DMS114 treated with DMSO at 0.1 percent for 48 hours (cell line): ENCODE results near the gene TRIP13.
"Not testable (repeated sequence)": the region's sequence is repeated elsewhere in the genome, so short reads cannot be mapped to it uniquely, and the experiment has no call there.

Experiments used
- DNase-seq: peaks from one replicate; lab custom pipeline; 2025; ENCODE audit not compliant: unreplicated experiment; lab: John Stamatoyannopoulos, UW

The TRIP13 gene

DNA sequence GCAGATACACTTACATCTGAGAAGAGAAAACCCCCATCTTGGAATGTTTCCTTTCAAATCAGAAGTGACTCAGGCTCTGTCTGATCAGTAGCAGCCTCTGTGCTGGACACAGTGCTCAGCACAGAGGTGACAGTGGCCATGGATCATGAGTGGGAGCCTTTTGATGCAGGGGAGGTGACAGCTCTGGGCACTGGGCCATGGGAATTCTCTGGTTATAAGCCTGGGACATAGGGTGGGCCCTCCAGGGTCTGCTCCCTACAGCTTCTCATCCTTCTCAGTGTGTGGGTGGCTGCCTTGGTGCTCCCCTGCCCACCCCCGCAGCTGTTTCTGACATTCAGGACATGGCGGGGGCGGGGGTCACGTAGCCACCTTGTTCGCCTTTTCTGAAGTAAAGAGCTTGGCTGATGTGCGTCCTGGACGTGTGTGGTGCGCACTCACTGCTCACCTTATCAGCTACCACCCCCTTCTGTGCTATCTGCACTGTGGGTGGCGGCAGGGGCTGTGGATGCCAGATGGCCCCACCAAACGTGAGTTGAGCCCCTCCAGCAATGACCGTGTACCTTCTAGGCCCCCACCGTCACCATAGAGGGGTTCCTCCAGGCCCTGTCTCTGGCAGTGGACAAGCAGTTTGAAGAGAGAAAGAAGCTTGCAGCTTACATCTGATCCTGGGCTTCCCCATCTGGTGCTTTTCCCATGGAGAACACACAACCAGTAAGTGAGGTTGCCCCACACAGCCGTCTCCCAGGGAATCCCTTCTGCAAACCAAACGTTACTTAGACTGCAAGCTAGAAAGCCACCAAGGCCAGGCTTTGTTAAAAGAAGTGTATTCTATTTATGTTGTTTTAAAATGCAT, 24.0 kb downstream of the TRIP13 start:
- DNase-seq = no peak

- not testable (repeated sequence) for DNase-seq
These were observed 26.0 kb downstream of the TRIP13 start for GRCh38 chr5:918717-919116.

DNA sequence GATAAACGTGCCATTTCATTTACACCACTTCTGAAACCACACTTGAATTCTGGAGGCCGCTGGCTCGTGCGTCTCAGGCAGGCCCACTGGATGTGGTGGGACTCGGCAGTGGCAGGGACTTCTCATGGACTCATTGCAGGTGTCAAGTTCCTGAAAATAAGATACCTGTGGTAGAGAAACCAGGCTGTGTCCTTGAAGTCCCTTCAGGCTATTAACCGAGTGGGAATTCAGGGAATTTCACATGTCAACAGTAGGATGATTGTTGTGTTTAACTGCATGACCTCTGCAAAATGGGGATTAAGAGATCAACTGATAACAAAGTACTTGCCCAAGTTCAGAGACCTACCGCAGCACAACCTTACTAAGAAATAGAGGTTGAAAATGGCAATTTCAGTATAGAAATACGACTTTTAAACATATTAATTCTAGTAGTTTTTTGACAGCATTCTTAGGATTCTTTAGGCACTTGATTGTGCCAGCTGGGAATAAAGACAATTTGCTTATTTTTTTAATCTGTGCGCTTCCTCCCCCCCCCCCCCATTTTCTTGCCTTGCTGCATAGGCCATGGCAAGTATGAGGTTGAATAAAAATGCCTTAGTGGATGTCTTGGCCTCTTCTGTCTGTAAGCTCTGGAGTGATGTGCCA, 26.8 kb downstream of the TRIP13 start:
- DNase-seq = no peak

DNA sequence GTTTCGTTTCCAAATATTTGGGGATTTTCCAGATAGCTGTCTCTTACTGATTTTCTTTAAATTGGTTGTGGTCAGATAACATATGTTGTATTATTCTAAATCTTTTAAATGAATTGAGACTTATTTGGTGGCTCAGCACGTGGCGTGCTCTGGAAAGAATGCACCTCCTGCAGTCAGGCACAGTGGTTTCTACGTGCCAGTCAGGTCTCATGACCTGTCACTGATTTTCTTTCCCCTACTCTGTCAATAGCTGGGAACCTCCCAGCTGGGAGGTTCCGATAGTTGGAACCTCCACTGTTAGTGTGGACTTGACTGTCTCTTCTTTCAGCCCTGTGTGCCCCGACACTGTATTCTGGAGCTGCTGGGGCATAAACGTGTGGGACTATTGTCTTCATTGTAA, 27.6 kb downstream of the TRIP13 start:
- DNase-seq = no peak

GRCh38 chr5:921456-922435, 29.1 kb downstream of the TRIP13 start:
- DNase-seq = no peak

DNA sequence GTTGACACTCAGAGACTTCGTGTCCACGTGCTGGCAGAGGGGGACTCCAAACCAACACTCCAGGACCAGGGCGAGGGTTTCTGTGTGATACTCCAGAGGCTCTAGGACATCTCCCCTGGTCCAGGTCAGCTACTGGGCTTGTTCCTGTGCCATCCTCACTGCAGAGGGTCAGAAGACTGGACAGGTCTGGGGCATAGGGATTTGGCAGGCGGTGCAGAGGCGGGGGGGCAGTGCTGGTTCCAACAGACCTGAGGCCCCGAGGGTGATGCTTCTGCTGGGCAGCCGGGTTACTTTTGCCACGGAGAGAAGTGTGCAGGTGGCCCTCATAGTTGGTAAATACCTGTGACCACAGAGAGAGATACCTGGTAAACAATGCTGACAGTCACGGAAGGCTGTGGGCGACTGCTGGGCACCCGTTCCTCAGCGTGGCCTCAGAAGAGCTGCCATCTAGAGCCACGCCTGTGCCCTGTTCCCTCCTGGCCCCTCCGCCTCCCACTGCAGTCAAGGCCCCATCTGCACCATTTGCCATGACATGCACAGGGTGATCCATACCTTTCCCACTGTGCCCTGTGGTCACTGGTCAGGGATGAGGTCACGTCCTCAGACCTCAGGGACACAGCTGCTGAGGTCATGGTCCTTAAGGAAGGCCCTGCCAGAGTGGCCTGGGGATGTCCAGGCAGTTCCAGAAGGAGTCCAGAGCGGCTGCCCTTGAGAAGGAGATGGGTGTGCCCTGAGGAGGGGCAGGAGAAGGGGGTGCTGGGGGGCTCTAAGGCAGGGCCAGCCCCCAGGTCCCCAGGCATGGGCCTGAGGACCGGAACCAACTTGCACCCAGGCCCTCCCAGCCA, 30.0 kb downstream of the TRIP13 start:
- no peak for DNase-seq

DNA sequence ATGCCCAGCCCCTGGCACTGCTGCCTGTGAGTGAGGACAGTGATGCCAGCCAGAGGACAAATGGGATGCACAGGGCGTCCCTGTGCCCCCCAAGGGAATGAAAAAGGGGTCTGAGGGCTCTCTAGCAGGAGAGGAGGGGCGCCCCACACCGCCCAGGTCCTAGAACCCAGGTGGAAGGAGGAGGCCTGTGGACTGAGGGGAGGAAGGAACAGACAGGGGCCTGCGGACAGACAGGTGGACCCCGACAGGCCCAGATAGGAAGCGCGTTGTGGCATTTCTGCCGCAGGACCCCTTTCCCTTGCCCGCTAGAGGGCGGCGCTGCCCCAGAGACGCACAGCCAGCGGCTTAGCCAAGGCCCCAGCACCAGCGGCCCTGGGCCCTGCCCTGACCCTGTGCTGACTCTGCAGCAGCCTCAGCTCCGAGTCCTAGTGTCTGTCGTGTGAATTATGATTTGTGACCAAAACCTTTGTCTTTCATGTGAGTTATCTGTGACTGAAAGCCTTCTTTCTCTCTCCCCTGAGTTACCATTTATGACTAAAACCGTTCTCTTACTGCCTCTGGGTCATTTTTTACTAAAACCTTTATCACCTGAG, 30.7 kb downstream of the TRIP13 start:
- DNase-seq = peak; percentile 41

DNA sequence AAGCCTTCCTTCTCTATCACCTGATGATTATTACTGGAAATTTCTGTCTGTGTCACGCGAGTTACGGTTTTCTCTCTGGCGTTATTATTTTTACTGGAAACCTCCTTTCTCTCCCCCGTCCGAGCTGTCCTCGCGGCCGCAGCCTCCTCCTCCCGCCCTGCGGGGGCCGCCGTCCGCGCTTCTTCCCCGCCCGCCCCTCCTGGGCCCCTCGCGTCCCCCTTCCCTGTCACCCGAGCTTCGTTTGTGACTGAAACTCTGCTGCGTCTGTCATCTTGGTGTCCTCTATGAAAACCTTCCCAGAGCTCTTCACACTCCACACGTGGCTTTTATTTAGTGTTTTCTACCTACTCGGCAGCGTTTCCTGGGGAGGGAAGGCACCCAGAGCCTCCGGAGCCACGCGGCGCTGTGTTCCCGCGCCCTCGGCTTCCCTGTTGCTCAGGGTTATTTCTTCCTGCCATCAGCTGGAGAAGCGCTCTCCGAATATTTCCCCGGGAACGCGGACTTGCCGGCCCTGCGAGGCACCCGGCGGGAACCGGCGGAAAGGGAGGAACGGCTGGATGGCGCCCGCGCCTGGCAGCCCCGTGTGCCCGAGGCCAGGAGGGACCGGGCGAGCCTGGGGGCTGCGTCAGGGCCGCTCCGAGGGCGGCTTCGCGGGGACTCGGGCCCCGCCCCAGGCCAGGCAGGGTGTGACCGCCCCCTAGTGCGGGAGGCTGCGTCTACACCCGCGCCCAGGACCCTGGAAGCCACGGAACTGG, 33.9 kb downstream of the TRIP13 start:
- DNase-seq = no peak

DNA sequence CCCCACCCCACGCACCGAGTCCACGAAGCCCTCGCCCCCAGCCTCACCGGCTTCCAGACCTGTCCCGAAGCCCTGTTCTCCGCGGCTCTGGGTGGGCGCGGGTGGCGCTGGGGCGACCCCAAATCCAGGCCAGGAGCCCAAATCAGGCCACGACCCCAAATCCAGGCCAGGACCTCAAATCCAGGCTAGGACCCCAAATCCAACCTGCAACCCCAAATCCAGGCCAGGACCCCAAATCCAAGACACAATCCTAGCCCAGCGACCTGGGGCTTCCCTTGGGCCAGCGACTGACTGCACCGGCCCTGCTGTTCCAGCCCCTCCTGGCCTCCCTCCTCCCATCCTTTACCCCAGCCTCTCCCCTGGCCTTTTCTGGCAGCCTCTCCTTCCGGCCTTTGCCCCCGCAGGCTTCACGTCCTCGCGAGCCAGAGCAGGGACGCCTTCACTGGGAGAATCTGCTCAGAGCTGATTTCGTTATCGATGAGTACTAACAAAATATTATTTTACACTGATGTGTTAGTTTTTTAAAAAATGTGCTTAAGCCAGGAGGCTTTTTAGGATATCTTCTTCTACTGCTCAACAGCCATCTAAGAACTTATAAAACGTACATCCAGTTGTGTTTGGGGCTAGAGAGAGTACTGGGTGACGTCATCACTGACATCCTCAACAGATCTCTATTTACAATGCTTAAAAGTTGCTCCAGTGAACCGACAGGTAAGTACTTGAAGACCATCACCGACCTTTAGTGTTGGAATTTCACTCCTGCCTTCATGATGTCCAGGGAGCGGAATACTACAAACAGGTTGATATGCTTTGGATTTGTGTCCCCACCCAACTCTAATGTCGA, 34.7 kb downstream of the TRIP13 start:
- DNase-seq = no peak

- not testable (repeated sequence) for DNase-seq
These were observed 36.5 kb downstream of the TRIP13 start for GRCh38 chr5:929182-929581.

DNA sequence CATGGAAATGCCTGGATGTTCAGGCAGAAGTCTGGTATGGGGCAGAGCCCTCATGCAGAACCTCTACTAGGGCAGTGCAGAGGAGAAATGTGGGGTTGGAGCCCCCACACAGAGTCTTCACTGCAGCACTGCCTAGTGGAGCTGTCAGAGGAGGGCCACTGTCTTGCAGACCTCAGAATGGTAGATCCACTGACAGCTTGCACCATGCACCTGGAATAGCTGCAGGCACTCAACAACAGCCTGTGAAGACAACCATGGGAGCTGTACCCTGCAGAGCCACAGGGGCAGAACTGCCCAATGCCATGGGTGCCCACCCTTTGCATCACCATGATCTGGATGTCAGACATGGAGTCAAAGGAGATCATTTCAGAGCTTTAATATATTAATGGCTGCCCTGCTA, 36.9 kb downstream of the TRIP13 start:
- no peak for DNase-seq

DNA sequence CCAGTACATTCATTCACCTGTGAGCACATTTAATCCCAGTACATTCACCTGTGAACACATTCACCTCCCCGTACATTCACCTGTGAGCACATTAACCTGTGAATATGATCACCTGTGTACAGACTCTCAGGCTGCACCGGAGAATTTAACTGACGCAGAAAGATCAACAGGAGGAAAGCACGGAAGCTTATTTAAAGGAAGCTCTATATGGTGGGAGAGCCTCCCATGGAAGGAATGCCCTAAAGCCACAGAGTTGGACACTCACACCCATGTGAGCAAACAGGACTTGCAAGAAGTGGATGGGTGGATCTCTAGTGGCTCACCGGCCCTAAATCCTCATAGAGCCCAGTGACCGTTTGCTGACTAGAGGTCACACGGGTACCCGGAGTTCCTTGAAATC, 38.2 kb downstream of the TRIP13 start:
- no peak for DNase-seq

GRCh38 chr5:931570-932145, 39.0 kb downstream of the TRIP13 start:
- no peak for DNase-seq

- no peak for DNase-seq
These were observed 39.5 kb downstream of the TRIP13 start for GRCh38 chr5:932151-932627.

DNA sequence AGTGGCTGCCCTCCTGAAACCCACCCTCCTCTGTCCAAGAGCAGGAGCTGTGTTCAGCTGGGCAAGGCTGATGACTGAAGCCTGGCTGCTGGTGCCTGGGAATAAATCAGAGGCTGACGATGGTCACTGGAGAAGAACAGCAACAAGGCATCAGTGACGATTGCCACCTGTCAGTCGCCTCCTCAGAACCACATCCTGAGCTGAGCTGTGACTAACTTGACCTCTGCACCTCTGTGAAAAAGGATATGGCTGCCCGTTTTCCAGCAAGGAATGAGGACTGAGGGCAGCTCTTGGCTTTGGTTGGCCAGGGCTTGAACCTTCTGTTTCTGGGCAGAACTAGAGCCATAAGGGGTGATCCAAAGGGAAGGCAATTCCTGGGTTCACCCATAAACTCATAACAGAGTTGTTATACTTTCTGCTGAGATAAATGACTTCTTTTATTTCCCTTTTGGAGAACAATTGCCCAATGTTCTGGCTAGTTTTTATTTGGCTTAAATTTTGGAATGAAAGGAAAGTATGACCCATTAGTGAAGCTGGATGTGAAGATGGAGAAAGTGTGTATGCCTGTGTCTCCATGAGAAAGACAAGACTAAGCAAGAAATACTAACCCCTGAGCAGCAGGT, 40.1 kb downstream of the TRIP13 start:
- no peak for DNase-seq

- DNase-seq = no peak
These were observed 40.7 kb downstream of the TRIP13 start for GRCh38 chr5:933251-933861.

GRCh38 chr5:933951-934350, 41.3 kb downstream of the TRIP13 start:
- DNase-seq = not testable (repeated sequence)
